ENCODE data around the gene ZYG11A.

DNA sequence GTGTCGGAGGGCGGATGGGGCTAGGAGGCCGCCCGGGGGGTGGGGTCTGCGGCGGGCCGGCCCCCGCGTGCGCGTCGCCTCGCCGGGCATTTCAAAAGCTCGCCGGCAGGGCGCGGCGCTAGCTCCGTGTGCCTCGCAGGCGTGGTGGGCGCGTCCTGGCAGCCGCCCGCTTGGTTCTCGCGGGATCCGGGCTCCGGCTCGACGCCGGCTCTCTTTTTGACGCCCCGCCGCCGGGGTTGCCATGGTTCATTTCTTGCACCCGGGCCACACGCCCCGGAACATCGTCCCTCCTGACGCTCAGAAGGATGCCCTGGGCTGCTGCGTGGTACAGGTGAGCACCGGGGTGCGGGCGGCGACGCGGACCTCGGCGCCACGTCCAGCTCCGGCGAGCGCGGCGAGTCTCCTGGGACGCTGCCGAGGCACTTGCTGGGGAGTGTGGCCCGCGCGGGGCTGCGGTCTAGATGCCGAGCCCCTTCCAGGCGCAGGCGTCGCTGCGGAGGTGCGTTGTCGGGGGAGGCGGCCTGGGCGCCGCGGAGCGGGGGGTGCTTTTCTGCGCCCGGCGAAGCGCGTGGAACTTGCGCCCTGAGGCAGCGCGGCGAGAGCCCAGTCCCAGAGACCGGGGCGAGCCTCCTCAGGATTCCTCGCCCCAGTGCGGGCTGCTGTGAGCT is at the start of gene ZYG11A:
- TF ChIP-seq, protein P1, sequence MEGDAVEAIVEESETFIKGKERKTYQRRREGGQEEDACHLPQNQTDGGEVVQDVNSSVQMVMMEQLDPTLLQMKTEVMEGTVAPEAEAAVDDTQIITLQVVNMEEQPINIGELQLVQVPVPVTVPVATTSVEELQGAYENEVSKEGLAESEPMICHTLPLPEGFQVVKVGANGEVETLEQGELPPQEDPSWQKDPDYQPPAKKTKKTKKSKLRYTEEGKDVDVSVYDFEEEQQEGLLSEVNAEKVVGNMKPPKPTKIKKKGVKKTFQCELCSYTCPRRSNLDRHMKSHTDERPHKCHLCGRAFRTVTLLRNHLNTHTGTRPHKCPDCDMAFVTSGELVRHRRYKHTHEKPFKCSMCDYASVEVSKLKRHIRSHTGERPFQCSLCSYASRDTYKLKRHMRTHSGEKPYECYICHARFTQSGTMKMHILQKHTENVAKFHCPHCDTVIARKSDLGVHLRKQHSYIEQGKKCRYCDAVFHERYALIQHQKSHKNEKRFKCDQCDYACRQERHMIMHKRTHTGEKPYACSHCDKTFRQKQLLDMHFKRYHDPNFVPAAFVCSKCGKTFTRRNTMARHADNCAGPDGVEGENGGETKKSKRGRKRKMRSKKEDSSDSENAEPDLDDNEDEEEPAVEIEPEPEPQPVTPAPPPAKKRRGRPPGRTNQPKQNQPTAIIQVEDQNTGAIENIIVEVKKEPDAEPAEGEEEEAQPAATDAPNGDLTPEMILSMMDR (IDR thresholded peaks at IDR 0.05), result peak in 1 of 3 donors; percentile 29
- no peak for TF ChIP-seq POLR2A (IDR thresholded peaks at IDR 0.05)
